Left ventricle myocardium superior (tissue), 1 donor: ENCODE measurements around the gene GJC3. TPM values are rescaled to one million over a fixed set of nuclear protein-coding genes. Genes with fewer than 3 reads are reported as not detected.
"Not testable (repeated sequence)": the region's sequence is repeated elsewhere in the genome, so short reads cannot be mapped to it uniquely, and the experiment has no call there.

Source experiments
- ATAC-seq: fragments of 200-7000 bp; cut with Tn5 transposase; one replicate; pipeline ENCODE4 v1.9.1; 2020; ENCODE audit warnings: mild to moderate bottlenecking, moderate library complexity
- DNase-seq: peaks from one replicate; pipeline ENCODE4 v3.0.0-alpha.2; 2020
- intact Hi-C: fragments of 100-400 bp; cut with micrococcal nuclease; formaldehyde crosslinking; loops from one replicate; pipeline ENCODE4 v1.11.0; 2022
- long read RNA-seq: library from polyadenylated mRNA; unstranded; transcript quantifications from one replicate; pipeline ENCODE4 v2.0.0, GENCODE V29; 2021
- total RNA-seq: library from RNA; stranded (reverse); fragmentation: NEBNext Ultra II Directional; extraction: Animal tissue kit (Norgen Biotek cat#: 25700); gene quantifications from one replicate; pipeline ENCODE4 v1.2.1, GENCODE V29; 2021
- donor health status: DM: no; HTN: yes; CAD: no; lungs with severe emphysema.

The GJC3 gene, protein sequence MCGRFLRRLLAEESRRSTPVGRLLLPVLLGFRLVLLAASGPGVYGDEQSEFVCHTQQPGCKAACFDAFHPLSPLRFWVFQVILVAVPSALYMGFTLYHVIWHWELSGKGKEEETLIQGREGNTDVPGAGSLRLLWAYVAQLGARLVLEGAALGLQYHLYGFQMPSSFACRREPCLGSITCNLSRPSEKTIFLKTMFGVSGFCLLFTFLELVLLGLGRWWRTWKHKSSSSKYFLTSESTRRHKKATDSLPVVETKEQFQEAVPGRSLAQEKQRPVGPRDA
- 0.30 TPM for total RNA-seq
- long read RNA-seq: 0 reads

DNA sequence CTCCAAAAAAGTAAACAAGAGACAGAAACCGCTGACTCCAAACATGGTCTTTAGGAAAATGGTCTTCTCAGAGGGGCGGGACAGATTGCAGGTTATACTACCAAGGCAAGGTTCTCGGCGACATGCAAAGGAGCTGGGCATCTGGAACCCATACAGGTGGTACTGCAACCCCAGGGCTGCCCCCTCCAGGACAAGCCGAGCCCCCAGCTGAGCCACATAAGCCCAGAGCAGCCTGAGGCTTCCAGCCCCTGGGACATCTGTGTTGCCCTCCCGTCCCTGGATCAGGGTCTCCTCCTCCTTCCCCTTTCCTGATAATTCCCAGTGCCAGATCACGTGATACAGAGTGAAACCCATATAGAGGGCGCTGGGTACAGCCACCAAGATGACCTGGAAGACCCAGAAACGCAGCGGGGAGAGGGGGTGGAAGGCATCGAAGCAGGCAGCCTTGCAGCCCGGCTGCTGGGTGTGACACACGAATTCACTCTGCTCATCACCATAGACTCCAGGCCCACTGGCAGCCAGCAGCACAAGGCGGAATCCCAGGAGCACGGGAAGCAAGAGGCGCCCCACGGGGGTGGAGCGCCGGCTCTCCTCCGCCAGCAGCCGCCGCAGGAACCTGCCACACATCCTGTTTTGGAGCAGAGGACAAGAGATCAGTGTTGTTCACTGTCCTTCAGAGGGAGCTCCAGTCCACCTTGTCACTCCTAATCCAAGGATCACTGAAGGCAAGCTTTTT lies at the start of gene GJC3:
TSS of gene GJC3 (minus strand) at position 627 of the 736 bp plus-strand sequence. CDS start at position 627, 0 bp downstream.
- ATAC-seq: peak; percentile 98
- DNase-seq: peak; percentile 71
- intact Hi-C loops: no loop called here

DNA sequence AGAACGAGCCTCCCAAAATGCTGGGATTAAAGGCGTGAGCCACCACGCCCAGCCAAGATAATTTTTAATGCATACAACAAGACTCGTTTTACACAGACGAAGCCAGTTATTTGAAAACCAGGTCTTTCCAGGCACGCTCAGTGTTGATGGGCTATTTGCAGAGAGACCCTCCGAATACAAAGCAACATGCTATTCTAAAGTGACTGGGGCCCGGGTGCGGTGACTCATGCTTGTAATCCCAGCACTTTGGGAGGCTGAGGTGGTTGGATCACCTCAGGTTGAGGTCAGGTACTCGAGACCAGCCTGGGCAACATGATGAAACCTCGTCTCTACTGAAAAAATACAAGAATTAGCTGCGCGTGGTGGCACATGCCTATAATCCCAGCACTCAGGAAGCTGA lies 47.2 kb upstream of the GJC3 start:
- DNase-seq (no peak), ATAC-seq (no peak)
- intact Hi-C loops: no loop called here

DNA sequence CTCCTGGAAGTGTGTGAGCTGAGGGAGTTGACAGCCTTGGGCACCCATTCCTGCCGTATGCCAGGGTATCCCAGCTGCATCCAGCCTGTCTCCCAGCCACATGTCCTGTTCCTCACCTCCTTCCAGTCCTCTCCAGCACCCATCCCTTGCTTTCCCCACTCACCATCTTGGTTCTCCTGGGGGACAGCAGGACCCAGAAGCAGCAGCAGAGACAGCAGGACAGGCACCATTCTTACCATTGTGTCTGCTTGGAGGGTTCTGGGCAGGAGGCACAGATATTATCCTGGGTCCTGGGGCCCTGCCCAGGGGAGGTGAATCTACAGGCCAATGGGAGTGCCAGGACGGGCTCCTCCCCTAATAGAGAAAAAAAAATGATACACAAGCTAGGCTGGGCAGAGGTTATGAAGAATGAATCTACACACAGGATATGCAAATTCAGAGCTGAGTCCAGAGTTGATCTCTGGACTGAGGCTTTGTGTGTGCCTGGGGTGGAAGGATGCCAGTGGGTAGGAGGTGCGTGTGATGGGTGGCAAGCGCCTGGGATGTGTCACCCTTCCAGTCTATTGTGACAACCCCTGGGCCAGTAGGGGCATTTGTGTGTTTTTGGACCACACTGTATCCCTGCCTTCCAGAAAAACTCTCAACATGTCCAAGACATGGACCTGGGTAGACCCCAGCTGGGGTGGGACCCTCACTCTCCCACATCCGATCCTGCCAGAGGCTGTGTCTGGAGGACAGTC lies 46.5 kb upstream of the GJC3 start, which contains the start of gene AZGP1:
TSS of gene AZGP1 (minus strand) at position 250 of the 740 bp plus-strand sequence. CDS start at position 239, 11 bp downstream.
- peak; percentile 95 for ATAC-seq
- intact Hi-C loops: no loop called here

DNA sequence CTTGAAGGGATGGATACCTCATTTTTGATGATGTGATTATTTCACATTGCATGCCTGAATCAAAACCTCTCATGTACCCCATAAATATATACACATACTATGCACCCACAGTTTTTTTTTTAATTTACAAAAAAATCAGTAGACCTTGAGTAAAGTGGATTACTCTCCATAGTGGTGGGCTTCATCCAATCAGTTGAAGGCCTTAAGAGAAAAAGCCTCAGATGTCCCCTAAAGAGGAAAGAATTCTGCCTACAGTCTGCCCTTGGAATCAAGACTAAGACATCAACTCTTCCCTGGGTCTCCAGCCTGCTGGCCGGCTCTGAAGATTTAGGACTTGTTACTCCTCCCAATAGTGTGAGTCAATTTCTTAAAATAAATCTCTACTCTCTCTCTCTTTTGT lies 45.3 kb upstream of the GJC3 start:
- no peak for DNase-seq
- no peak for ATAC-seq
- intact Hi-C loops: no loop called here

More for the DNA sequence above, 46.5 kb upstream of the GJC3 start, which contains the start of gene AZGP1:
- DNase-seq: peak; percentile 69

DNA sequence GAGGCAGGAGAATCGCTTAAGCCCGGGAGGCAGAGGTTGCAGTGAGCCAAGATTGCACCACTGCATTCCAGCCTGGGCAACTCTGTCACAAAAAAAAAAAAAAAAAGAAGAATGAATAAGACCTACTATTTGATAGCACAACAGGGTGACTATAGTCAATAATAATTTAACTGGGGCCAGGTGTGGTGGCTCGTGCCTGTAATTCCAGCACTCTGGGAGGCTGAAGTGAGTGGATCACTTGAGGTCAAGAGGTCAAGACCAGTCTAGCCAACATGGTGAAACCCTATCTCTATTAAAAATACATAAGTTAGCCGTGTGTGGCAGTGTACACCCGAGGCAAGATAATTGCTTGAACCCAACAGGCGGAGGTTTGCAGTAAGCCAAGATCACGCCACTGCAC lies 44.4 kb upstream of the GJC3 start:
- intact Hi-C loops, ATAC-seq, DNase-seq: not testable (repeated sequence)

DNA sequence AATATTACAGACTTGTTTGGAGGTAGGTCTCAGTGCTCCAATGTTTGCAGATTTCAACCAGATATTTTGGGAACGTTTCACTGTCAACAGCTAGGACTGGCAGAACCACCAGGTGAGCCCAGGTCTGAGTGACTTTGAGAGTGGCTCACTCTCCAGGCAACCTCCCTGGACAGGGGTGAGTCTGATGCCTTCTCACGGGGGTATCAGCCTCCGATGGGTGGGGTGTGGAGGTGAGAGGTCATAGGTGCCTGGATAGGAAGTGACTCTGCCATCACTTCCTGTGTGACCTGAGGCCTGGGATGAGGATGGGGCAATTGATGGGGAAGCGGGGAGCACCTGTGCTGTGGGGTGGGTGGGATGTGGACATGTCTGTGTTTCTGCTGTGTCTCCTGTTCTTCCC lies 41.8 kb upstream of the GJC3 start:
- no peak for ATAC-seq
- intact Hi-C loops: no loop called here
- no peak for DNase-seq

DNA sequence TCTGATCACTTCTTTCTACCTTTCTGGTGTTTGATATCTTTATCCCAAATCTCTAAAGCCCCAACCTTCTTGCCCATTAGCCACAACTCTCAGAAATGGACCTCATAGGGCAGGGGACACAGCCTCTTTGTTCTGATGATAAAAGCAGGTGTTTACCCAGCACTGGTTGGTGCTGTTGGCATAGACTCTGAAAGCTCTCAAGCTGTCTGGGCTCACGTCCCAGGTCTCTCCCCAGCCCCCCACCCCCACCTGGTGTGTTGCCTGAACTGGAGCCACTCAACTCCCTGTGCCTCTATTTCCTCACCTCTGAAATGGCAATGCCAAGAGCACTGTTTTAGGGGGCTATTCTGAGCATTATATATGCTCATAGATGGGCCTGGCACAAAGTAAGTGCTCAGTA lies 40.4 kb upstream of the GJC3 start:
- intact Hi-C loops: not testable (repeated sequence)
- peak; percentile 94 for ATAC-seq
- peak; percentile 53 for DNase-seq

DNA sequence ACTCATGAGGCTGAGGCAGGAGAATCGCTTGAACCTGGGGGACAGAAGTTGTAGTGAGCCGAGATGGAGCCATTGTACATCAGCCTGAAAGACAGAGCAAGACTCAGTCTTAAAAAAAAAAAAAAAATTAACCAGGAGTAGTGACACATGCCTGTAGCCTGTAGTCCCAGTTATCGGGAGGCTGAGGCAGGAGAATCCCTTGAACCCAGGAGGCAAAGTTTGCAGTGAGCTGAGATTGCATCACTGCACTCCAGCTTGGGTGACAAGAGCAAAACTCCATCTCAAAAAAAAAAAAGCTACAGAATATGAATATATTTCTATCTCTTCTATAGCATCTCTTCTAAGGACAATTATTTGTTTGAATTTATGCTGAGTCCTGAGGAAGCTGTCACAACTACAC lies 39.9 kb upstream of the GJC3 start:
- intact Hi-C loops: no loop called here

DNA sequence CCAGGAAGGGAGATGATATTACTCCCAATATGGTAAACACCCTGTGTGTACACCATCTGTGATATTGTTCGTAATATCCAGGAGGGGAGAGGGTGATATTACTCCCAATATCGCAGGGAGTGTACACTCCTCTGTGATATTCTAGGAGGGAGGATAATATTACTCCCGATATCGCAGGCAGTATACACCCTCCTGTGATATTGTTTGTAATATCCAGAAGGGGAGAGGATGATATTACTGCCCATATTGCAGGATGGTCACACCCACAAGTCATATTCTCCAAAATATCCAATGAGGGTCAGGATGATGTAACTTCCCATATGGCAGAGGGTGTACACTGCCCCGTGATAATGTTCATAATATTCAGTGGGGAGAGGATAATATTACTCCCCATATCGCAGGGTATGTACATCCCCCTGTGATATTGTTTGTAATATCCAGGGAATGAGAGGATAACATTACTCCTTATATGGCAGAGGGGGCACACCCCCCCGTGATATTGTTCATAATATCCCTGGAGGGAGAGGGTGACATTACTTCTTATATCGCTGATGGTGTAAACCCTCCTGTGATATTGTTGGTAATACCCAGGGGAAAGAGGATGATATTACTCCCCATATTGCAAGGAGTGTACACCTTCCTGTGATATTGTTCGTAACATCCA lies 29.3 kb upstream of the GJC3 start:
- ATAC-seq (no peak), DNase-seq (no peak)
- intact Hi-C loops: no loop called here

More for the DNA sequence above, 39.9 kb upstream of the GJC3 start:
- DNase-seq: no peak
- ATAC-seq: no peak

DNA sequence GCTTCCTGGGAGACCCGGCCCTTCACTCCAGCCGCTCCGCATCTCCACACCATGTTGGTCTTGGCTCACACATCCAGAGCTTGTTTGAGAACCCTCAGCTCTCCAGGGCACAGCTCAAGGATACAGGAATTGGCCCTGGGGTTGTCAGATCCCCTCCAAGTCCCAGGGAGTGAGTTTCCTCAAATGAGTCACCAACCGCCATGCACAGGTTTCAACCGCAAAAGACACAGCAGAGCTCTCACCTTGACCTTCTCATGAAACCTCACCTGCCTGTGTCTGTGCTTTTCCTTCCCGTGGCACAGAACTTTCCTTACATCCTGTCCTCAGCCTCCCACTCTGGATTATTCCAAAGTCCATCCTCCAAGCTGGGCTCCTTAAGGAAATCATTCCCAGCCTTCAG lies 25.8 kb upstream of the GJC3 start:
- DNase-seq: no peak
- ATAC-seq: no peak
- intact Hi-C loops: no loop called here

DNA sequence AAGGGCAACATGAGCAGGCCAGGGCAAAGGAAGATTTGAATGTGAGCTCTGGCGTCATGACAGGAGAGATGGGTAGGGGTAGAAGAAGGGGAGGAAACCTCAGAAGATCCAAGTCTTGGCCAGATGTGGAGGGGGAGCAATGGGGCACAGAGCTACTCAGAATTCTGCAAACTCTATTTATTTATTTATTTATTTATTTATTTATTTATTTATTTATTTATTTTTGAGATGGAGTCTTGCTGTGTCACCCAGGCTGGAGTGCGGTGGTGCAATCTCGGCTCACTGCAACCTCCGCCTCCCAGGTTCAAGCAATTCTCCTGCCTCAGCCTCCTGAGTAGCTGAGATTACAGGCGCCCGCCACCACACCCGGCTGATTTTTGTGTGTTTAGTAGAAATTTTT lies 25.2 kb upstream of the GJC3 start:
- intact Hi-C loops, ATAC-seq, DNase-seq: not testable (repeated sequence)

DNA sequence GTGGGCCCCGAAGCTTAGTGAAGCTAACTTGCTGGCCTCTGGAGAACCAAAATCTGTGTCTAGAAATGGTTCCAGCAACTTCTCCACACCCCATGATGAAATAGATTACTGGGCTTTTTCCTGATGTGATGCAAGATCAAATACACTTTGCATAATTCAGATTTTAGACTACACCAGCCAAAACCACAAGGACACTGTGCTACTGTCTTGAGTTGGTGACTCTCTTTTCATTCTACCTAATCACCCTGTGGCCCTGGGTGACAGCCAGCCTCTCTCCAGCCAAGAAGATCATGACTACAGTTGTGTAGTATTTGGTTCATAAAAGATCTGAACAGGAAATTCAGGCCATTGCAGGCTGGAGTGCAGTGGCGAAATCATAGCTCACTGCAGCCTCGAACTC lies 24.2 kb upstream of the GJC3 start:
- ATAC-seq (no peak), DNase-seq (no peak)
- intact Hi-C loops: no loop called here

DNA sequence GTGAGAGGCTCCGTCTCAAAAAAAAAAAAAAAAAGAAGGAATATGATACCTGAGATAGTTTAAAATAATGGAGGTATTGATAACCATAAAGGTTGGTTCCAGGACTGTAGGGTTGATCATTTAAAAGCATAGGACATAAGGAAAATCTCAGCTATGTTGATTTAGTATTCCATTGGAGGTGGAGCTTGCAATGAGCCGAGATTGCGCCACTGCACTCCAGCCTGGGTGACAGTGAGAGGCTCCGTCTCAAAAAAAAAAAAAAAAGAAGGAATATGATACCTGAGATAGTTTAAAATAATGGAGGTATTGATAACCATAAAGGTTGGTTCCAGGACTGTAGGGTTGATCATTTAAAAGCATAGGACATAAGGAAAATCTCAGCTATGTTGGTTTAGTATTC lies 23.2 kb upstream of the GJC3 start:
- ATAC-seq: not testable (repeated sequence)

DNA sequence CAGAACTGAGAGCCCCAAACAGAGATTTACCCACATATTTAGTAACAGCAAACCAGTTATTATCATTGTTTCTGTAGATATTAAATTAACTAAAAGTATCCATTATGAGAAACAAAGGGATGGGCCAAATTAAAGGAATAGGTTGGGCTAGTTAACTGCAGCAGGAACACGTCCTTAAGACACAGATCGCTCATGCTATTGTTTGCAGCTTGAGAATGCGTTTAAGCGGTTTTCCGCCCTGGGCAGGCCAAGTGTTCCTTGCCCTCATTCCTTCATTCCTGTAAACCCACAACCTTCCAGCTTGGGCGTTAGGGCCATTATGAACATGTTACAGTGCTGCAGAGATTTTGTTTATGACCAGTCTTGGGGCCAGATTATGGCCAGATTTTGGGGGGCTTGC lies 21.4 kb upstream of the GJC3 start:
- DNase-seq, intact Hi-C loops, ATAC-seq: not testable (repeated sequence)

More for the DNA sequence above, 23.2 kb upstream of the GJC3 start:
- DNase-seq, intact Hi-C loops: not testable (repeated sequence)

DNA sequence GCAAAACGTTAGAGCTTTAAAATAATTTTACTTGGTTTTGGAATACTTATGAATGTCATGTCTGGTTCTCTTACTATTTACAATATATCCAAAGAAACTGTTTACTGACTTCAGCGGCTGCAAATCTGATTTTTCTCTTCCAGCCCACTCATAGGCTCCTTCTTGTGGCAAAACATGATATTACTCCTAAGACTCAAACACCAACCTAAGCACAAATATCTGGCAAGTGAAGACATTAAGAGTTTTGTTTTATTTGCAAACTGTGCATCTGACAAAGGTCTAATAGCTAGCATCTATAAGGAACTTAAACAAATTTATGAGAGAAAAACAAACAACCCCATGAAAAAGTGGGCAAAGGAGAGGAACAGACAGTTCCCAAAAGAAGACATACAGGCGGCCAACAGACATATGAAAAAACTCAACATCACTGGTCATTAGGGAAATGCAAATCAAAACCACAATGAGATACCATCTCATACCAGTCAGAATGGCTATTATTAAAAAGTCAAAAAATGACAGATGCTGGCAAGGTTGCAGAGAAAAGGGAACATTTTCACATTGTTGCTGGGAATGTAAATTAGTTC lies 20.3 kb upstream of the GJC3 start:
- ATAC-seq (no peak), DNase-seq (no peak)
- intact Hi-C loops: no loop called here

DNA sequence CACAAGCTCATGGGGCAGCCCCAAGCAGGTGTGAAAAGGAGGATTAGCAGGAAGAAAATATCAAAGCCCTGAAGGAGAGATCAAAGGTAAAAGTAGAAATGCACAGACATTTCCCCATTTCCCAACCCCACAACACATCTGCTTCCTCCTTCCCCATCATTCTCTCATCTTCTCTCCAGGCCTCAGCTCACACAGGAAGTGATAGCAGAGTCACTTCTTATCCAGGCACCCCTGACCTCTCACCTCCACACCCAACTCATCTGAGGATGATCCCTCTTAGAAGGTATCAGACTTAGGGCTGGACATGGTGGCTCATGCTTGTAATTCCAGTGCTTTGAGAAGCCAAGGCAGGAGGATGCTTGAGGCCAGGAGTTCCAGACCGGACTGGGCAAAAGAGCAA lies 18.2 kb upstream of the GJC3 start:
- DNase-seq: no peak
- intact Hi-C loops: no loop called here
- ATAC-seq: no peak

DNA sequence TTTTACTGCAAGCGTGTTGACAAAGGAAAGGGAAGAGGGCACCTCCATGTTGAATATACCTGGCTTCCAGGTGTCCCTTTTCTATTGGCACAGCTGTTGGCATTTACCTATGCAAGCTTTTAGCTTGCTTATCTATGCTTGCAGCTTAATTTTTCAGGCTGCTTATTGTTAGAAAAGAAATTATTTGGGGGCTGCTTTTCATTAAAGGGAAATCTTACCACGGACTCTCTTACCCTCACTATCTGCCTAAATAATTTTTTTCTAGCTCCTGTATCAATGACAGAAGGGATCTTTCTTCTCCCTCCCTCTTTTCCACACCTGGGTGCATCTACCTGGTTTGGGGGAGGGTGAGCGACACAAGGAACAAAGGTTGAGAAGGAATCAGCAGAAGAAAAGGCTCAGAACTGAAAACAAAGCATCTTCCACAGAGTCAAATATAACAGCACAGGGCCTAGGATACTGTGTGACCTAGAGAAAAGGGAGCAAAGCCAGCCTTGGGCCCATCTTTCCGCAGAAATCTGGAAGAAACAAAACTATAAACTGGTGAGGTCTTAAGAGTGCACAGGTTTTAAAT lies 15.2 kb upstream of the GJC3 start:
- DNase-seq (no peak), ATAC-seq (no peak)
- intact Hi-C loops: no loop called here

DNA sequence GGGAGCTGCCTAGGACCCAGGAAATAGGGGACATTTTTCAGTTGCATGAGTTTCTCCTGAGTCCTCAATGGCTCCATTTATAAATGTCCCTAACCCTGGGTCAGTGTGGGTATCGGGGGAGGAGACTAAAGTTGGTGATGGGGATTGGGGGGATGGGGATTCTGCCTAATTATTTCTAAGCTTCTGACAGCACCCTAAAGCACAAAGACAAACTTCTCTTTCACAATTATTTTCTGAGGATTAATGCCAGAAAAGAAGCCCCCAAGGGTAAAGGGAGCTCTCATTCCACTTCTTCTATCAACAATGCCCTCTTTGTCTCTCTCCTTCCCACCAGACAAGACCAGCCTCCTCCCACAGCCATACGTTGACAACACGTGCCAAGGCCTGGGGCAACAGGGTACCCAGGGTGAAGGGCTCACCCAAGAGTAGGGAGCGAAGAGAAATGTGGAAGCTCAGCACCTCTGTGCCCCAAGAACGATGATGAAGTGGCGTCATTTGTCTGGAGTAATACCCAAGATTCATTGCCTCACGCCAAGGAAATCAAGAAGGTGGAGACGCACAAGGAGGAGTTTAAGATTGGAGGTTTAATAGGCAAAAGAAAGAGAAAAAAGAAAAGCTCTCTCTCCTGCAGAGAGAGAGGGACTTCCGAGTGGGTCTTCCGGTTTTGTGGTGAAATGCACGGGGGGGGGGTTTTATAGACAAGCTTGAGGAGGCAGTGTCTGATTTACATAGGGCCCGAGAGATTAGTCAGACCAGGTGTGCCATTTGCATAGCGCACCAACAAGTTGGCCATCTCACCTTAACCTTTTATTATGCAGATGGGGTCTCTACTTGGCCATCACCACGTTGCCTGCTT lies 14.4 kb upstream of the GJC3 start:
- ATAC-seq (no peak), DNase-seq (no peak)
- intact Hi-C loops: no loop called here
